ENCODE results near the gene EVC2.

- TF ChIP-seq CTCF (IDR thresholded peaks at IDR 0.05) (no peak), POLR2A (IDR thresholded peaks at IDR 0.05) (no peak)
These were observed 10.1 kb upstream of the EVC2 start for GRCh38 chr4:5718411-5718810.
